Measurements from ENCODE around the gene SUN3. TPM values are rescaled to one million over a fixed set of nuclear protein-coding genes. Genes with fewer than 3 reads are reported as not detected.

Gene SUN3
- total and polyA plus RNA-seq, 2 of the 4 experiments (the other 2 are of a cell fraction) = not detected

- H4K20me1 ChIP-seq (ENCODE audit: insufficient read depth, low read length) = no peaks in the 10 kb centered on the region; the same call in 1 of the 2 replicates
- H3K4me3 ChIP-seq (ENCODE audit: insufficient read depth, low read depth, low read length) = no peak overlapping the region
- H2AK5ac ChIP-seq (ENCODE audit: low read depth, low read length) = no peak overlapping the region
- POLR2A ChIA-PET (ENCODE audit: unreplicated experiment) = interaction anchor here (0.6 kb wide), 3 partner anchors 39 to 624 kb away, joined by 3 to 7 read pairs (median 3); no protein-coding TSS in a partner anchor
- H3K79me1 ChIP-seq (ENCODE audit: low read depth in 1 of 2, low read length in 2 of 2) = peaks cover 15 to 23% of the 10 kb centered on the region in 2 experiments
- no TSS peak for BruUV-seq (replicated peaks)
- no peak overlapping the region for H3K14ac ChIP-seq (replicated peaks; ENCODE audit: low read depth, low read length)
- H3K4ac ChIP-seq (ENCODE audit: low read depth, low read length) = no peak overlapping the region
- no peak overlapping the region for H3K9ac ChIP-seq (ENCODE audit: low read depth, low read length)
- no peak overlapping the region for H4K91ac ChIP-seq (ENCODE audit: insufficient read depth, low read depth, low read length)
- no peak overlapping the region for H2BK20ac ChIP-seq (ENCODE audit: low read depth, low read length)
- H3K4me1 ChIP-seq (ENCODE audit: control insufficient read depth, insufficient read depth, low read length) = peaks cover 7% of the 10 kb centered on the region; the same call in 1 of the 2 replicates
- H2AK9ac ChIP-seq (replicated peaks; ENCODE audit: low read depth, low read length, poor library complexity) = no peak overlapping the region
- no CpG with 5 or more reads among the region's 2 CpGs for WGBS, 2 experiments (ENCODE audit: extremely low coverage in 2 of 2, insufficient read length in 1 of 2)
- ATAC-seq (ENCODE audit: low read depth) (peak; percentile 39), DNase-seq (peak; percentile 67)
- peaks cover 14% of the 10 kb centered on the region for H3K9me1 ChIP-seq (ENCODE audit: insufficient read depth, low read length)
- H3K9me3 ChIP-seq (ENCODE audit: control insufficient read depth, insufficient read depth, low read length) = no peaks in the 10 kb centered on the region
- H2BK5ac ChIP-seq (ENCODE audit: low read depth, low read length, poor library complexity, severe bottlenecking) = no peak overlapping the region
- H2BK120ac ChIP-seq (ENCODE audit: low read depth, low read length) = no peak overlapping the region
- TF ChIP-seq CEBPB (IDR thresholded peaks at IDR 0.05; ENCODE audit: low read depth, low read length) (no peak), MXI1 (IDR thresholded peaks at IDR 0.05; ENCODE audit: borderline replicate concordance, low read depth, low read length) (peak; percentile 77; the same call in 1 of the 2 replicates)
- no peak overlapping the region for H4K5ac ChIP-seq (ENCODE audit: low read depth, low read length)
- CTCF ChIA-PET = interaction anchor here (0.7 to 1.5 kb wide), 2 partner anchors 15 to 674 kb away, joined by 3 read pairs; no protein-coding TSS in a partner anchor
- no peak overlapping the region for H3K18ac ChIP-seq (ENCODE audit: low read depth, low read length)
- peaks cover 39% of the 10 kb centered on the region for H3K36me3 ChIP-seq (ENCODE audit: control insufficient read depth, insufficient read depth, low read length)
- H3K27me3 ChIP-seq (ENCODE audit: control insufficient read depth, insufficient read depth, low read length) = no peaks in the 10 kb centered on the region
- no peak overlapping the region for H3K23ac ChIP-seq (ENCODE audit: low read depth, low read length)
- H3K56ac ChIP-seq (ENCODE audit: extremely low read depth, insufficient read depth, low read length) = no peak overlapping the region
- no peak overlapping the region for H3K4me2 ChIP-seq (ENCODE audit: low read depth, low read length)
- no peak overlapping the region for H2BK15ac ChIP-seq (ENCODE audit: low read depth, low read length)
- H4K8ac ChIP-seq (ENCODE audit: low read depth in 2 of 2, low read length in 2 of 2) = no peak overlapping the region
- intact Hi-C loops (cut with micrococcal nuclease) = loop anchor here (1.0 to 2.0 kb wide), 2 partner anchors 22 to 701 kb away; no protein-coding TSS in a partner anchor
- H2AFZ ChIP-seq (replicated peaks; ENCODE audit: low read length, poor library complexity) = no peak overlapping the region
- in situ Hi-C loops (cut with MboI; ENCODE audit: low sequenced_read_pairs) = no loop called here
- dilution Hi-C loops (cut with HindIII; ENCODE audit: low sequenced_read_pairs, unreplicated experiment) = no loop called here
- no peak overlapping the region for H3K27ac ChIP-seq (ENCODE audit: insufficient read depth, low read length)
Observed at GRCh38 chr7:47967708-47968107, 61.2 kb downstream of the SUN3 start.
